ENCODE results near the gene RPS6KB2. TPM values are rescaled to one million over a fixed set of nuclear protein-coding genes. Genes with fewer than 3 reads are reported as not detected.

Gene RPS6KB2
- total RNA-seq, 2 experiments from 2014 or later: 69.3 to 72.0 TPM

- H3K27ac ChIP-seq (ENCODE audit: low read depth in 1 of 2, low read length in 2 of 2): no peak overlapping the region
- no peaks in the 10 kb centered on the region for H3K36me3 ChIP-seq (ENCODE audit: insufficient read depth, low read length)
- Mint-ChIP-seq H3K4me3 (no peak overlapping the region), H3K9me3 (no peaks in the 10 kb centered on the region), H3K4me1 (ENCODE audit: low read depth) (peaks cover 7% of the 10 kb centered on the region), H3K27ac (no peak overlapping the region), H3K36me3 (ENCODE audit: low read depth) (no peaks in the 10 kb centered on the region), H3K27me3 (no peaks in the 10 kb centered on the region)
- no peaks in the 10 kb centered on the region for H3K9me3 ChIP-seq (ENCODE audit: control insufficient read depth in 1 of 2, insufficient read depth in 1 of 2, low read length in 2 of 2)
- DNase-seq (no peak), ATAC-seq (ENCODE audit: poor library complexity) (no peak)
- no peak overlapping the region for H3K4me3 ChIP-seq (ENCODE audit: low read length)
- TF ChIP-seq CTCF (IDR thresholded peaks at IDR 0.05): no peak
- H3K4me1 ChIP-seq (ENCODE audit: insufficient read depth, low read length): peaks cover 5% of the 10 kb centered on the region
- intact Hi-C loops (cut with DNase I, micrococcal nuclease): no loop called here
- ChIA-PET POLR2A (interaction anchor here (0.7 to 16.8 kb wide), 5 partner anchors 9 to 190 kb away, joined by 3 to 110 read pairs (median 4); partner anchors contain the start of gene PTPRCAP), CTCF (interaction anchor here (1.0 kb wide), 1 partner anchor 11 kb away, joined by 3 read pairs; the partner anchor contains the start of gene TMEM134)
- no peaks in the 10 kb centered on the region for H3K27me3 ChIP-seq (ENCODE audit: control insufficient read depth in 1 of 2, insufficient read depth in 2 of 2, low read length in 2 of 2)
Observed at GRCh38 chr11:67458266-67458665, 30.0 kb downstream of the RPS6KB2 start.

GRCh38 chr11:67463186-67463585, 34.9 kb downstream of the RPS6KB2 start:
- Histone ChIP-seq H3K4me1 (ENCODE audit: insufficient read depth, low read length) (peaks cover 45% of the 10 kb centered on the region), H3K27me3 (ENCODE audit: control insufficient read depth in 1 of 2, insufficient read depth in 2 of 2, low read length in 2 of 2) (no peaks in the 10 kb centered on the region), H3K27ac (ENCODE audit: low read depth in 1 of 2, low read length in 2 of 2) (no peak overlapping the region), H3K4me3 (ENCODE audit: low read length) (no peak overlapping the region), H3K9me3 (ENCODE audit: control insufficient read depth in 1 of 2, insufficient read depth in 1 of 2, low read length in 2 of 2) (no peaks in the 10 kb centered on the region), H3K36me3 (ENCODE audit: insufficient read depth, low read length) (peaks cover 6% of the 10 kb centered on the region)
- H3K9me3 Mint-ChIP-seq: no peaks in the 10 kb centered on the region
- peak overlapping the region; percentile 39 for H3K27ac Mint-ChIP-seq
- no peaks in the 10 kb centered on the region for H3K27me3 Mint-ChIP-seq
- TF ChIP-seq CTCF (IDR thresholded peaks at IDR 0.05): no peak
- peaks cover 41% of the 10 kb centered on the region for H3K4me1 Mint-ChIP-seq (ENCODE audit: low read depth)
- ChIA-PET CTCF (no interaction called here), POLR2A (interaction anchor here (0.6 to 8.5 kb wide), 4 partner anchors 18 to 166 kb away, joined by 3 to 102 read pairs (median 6); partner anchors contain the start of genes AIP, NUDT8 and PTPRCAP)
- no peaks in the 10 kb centered on the region for H3K36me3 Mint-ChIP-seq (ENCODE audit: low read depth)
- peak in 1 of 14 experiments; percentile 21 for DNase-seq
- H3K4me3 Mint-ChIP-seq: peak overlapping the region; percentile 30
- intact Hi-C loops (cut with DNase I, micrococcal nuclease): no loop called here
- no peak for ATAC-seq (ENCODE audit: poor library complexity)

DNA sequence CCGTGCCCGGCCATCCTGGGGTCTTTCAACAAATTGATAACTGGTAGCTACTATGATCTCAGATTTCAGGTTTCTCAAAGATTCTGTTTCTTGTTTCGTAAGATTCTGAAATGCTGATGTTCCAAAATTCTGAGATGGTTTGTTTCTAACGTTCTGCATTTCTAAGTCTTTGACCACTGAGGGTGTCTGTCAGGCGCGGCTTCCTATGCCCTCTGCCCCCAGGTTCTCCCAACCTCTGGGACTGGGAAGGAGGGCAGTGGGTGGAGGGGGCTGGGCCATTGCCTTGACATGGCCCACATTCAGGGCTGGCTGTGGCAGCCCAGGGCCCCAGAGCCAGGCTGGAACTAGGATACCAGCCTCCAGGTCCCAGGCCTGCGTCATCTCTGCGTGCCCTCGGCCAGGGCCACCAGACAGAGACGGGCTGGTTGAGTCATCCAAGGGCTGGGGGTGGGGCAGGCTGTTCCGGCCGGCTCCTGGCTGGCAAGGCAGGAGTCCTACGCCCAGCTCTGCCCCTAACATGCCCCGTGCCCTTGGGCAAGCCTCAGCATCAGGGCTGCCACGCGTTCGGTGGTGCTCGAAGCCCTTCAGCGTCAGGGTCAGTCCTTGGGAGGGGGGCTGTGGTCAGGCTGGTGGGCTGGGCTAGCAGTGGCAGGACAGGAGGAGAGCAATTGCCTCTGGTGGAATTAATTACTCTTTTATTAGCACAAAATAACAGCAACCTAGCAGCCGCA, 35.6 kb downstream of the RPS6KB2 start:
- Histone ChIP-seq H3K4me1 (ENCODE audit: insufficient read depth, low read length) (peaks cover 51% of the 10 kb centered on the region), H3K4me3 (ENCODE audit: low read length) (peak overlapping the region; percentile 81), H3K9me3 (ENCODE audit: control insufficient read depth in 1 of 2, insufficient read depth in 1 of 2, low read length in 2 of 2) (no peaks in the 10 kb centered on the region), H3K27me3 (ENCODE audit: control insufficient read depth in 1 of 2, insufficient read depth in 2 of 2, low read length in 2 of 2) (no peaks in the 10 kb centered on the region), H3K36me3 (ENCODE audit: insufficient read depth, low read length) (peaks cover 6% of the 10 kb centered on the region), H3K27ac (ENCODE audit: low read depth in 1 of 2, low read length in 2 of 2) (peak overlapping the region; percentile 63 to 89)
- no peaks in the 10 kb centered on the region for H3K9me3 Mint-ChIP-seq
- H3K36me3 Mint-ChIP-seq (ENCODE audit: low read depth): no peaks in the 10 kb centered on the region
- H3K4me1 Mint-ChIP-seq (ENCODE audit: low read depth): peaks cover 45% of the 10 kb centered on the region
- ChIA-PET POLR2A (interaction anchor here (0.6 to 8.5 kb wide), 5 partner anchors 21 to 166 kb away, joined by 3 to 131 read pairs (median 7); partner anchors contain the start of genes AIP, NUDT8 and PTPRCAP), CTCF (no interaction called here)
- ATAC-seq (ENCODE audit: poor library complexity) (no peak), DNase-seq (peak in 2 of 14 experiments; percentile 56 to 70)
- peak overlapping the region; percentile 93 for H3K27ac Mint-ChIP-seq
- intact Hi-C loops (cut with DNase I, micrococcal nuclease): loop anchor here (1.0 to 2.0 kb wide), 4 partner anchors 17 to 44 kb away; partner anchors contain the start of genes CDK2AP2 (in 1 of the 2) and RPS6KB2 (in 1 of the 2)
- H3K27me3 Mint-ChIP-seq: no peaks in the 10 kb centered on the region
- peak overlapping the region; percentile 89 for H3K4me3 Mint-ChIP-seq
- TF ChIP-seq CTCF (IDR thresholded peaks at IDR 0.05): no peak

Data from CD4-positive, alpha-beta T cell (primary cell).